HEK293T (cell line): Measurements from ENCODE around the gene SH3PXD2A.

Source experiments
- CTBP1 ChIP-seq: fragments of 450-650 bp; IDR thresholded peaks from 2 replicates; pipeline ENCODE4 v1.6.1; 2016; ENCODE audit warnings: borderline replicate concordance
- FOXM1 ChIP-seq: fragments of 450-650 bp; IDR thresholded peaks from 2 replicates; pipeline ENCODE4 v1.6.1; 2017; ENCODE audit warnings: mild to moderate bottlenecking, borderline replicate concordance
- HDGF ChIP-seq: fragments of 450-650 bp; IDR thresholded peaks from 2 replicates; pipeline ENCODE4 v1.6.1; 2017; ENCODE audit warnings: antibody characterized with exemption, borderline replicate concordance
- NFRKB ChIP-seq: fragments of 450-650 bp; IDR thresholded peaks from 2 replicates; pipeline ENCODE4 v1.6.1; 2016; ENCODE audit warnings: mild to moderate bottlenecking, moderate library complexity
- SP1 ChIP-seq: fragments of 450-650 bp; IDR thresholded peaks from 2 replicates; pipeline ENCODE4 v1.6.1; 2017
- SUZ12 ChIP-seq: fragments of 450-650 bp; IDR thresholded peaks from 2 replicates; pipeline ENCODE4 v1.6.1; 2016; ENCODE audit warnings: mild to moderate bottlenecking
- TARDBP ChIP-seq: fragments of 450-650 bp; IDR thresholded peaks from 2 replicates; pipeline ENCODE4 v1.6.1; 2016

DNA sequence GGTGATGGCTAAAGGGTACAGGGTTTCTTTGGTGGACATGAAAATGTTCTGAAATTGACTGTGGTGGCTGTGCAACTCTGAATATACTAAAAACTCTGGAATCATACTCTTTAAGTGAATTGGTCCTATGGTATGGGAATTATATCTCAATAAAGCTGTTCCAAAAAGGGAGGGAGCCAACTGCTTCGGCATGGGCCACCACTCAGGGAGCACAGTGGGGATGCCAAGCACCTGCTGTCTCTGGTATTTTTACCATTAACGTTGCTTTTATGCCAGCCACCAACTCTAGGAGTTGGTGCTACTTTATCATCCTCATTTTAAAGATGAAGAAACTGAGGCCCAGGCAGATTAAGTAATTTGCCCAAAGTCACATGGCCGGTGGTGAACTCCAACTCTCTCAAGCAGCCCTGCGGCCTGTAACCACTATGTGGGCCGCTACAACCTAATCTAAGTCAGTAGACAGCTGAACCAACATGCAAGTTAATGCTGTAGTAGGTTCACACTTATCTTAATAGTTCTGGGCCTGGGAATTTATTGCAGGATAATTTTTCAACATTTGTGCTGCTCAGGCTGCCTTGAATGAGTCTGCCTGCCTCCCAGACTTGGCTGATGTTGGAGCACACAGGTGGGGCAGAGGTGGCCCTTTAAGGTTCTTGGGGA, 20.8 kb downstream of the SH3PXD2A start:
- TF ChIP-seq SUZ12 (no peak), TARDBP (no peak), FOXM1 (no peak), HDGF (no peak), SP1 (no peak), NFRKB (no peak), CTBP1 (no peak)
